DOHH2 (cell line): ENCODE results near the gene SPR.

Experiments
- EZH2phosphoT487 ChIP-seq: fragments of 200-600 bp; sonication (generic); IDR thresholded peaks from 2 replicates; pipeline ENCODE4 v1.6.1; 2017; ENCODE audit warnings: borderline replicate concordance, mild to moderate bottlenecking, antibody characterized with exemption, low read length, moderate library complexity, mixed read lengths
- TF ChIP-seq, protein P1 (sequence below): fragments of 200-600 bp; sonication (generic); IDR thresholded peaks from one replicate; pipeline ENCODE4 v1.5.1; 2014; ENCODE audit warnings: antibody characterized with exemption, mild to moderate bottlenecking, low read depth, low read length; ENCODE audit not compliant: poor library complexity, severe bottlenecking

DNA sequence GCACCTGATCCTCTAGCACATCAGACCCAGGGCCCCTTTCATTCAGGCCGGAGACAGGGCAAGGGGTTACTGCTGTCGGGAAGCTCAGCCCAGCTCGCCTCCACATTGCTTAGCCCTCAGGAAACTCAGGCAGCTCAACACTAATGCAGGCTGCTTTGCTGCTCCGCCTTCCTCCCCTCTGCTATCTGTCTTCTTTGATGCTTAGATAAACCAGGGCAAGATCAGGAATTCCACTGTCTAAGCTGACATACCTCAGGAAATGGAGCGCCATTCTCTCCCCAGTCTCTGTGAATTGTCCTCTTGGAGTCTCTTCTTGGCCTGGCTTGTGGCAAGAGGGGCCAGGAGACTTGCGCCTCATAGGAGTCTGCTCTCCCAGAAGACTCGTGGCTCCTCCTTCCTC, 35.9 kb upstream of the SPR start:
- TF ChIP-seq, protein P1, sequence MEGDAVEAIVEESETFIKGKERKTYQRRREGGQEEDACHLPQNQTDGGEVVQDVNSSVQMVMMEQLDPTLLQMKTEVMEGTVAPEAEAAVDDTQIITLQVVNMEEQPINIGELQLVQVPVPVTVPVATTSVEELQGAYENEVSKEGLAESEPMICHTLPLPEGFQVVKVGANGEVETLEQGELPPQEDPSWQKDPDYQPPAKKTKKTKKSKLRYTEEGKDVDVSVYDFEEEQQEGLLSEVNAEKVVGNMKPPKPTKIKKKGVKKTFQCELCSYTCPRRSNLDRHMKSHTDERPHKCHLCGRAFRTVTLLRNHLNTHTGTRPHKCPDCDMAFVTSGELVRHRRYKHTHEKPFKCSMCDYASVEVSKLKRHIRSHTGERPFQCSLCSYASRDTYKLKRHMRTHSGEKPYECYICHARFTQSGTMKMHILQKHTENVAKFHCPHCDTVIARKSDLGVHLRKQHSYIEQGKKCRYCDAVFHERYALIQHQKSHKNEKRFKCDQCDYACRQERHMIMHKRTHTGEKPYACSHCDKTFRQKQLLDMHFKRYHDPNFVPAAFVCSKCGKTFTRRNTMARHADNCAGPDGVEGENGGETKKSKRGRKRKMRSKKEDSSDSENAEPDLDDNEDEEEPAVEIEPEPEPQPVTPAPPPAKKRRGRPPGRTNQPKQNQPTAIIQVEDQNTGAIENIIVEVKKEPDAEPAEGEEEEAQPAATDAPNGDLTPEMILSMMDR, result no peak
- no peak for TF ChIP-seq EZH2phosphoT487
